EH (cell line): ENCODE results near the gene RELA.

ENCODE experiments used
- DNase-seq: peaks from one replicate; pipeline ENCODE4 v3.0.0-alpha.2; 2015; ENCODE audit warnings: low read depth

Gene RELA

GRCh38 chr11:65613091-65613928 lies 49.4 kb downstream of the RELA start:
- no peak for DNase-seq

DNA sequence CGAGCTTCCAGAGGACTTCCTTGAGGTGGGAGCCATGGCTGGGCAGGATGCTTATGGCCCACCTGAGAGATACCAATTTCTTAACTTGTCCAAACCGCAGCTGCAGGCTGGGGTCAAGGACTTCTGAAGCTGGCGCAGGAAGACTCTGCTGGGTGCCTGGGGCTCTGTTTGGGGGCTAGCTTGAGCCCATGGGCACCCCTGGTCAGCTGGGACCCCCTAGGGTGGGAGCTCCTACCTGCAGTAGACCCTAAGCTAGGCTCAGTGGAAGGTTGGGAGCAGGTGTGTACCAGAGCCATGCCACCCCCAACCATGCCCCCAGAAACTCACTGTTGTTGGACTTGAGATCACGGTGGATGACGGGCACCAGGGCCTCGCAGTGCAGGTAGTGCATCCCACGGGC lies 50.0 kb downstream of the RELA start:
- DNase-seq: no peak

DNA sequence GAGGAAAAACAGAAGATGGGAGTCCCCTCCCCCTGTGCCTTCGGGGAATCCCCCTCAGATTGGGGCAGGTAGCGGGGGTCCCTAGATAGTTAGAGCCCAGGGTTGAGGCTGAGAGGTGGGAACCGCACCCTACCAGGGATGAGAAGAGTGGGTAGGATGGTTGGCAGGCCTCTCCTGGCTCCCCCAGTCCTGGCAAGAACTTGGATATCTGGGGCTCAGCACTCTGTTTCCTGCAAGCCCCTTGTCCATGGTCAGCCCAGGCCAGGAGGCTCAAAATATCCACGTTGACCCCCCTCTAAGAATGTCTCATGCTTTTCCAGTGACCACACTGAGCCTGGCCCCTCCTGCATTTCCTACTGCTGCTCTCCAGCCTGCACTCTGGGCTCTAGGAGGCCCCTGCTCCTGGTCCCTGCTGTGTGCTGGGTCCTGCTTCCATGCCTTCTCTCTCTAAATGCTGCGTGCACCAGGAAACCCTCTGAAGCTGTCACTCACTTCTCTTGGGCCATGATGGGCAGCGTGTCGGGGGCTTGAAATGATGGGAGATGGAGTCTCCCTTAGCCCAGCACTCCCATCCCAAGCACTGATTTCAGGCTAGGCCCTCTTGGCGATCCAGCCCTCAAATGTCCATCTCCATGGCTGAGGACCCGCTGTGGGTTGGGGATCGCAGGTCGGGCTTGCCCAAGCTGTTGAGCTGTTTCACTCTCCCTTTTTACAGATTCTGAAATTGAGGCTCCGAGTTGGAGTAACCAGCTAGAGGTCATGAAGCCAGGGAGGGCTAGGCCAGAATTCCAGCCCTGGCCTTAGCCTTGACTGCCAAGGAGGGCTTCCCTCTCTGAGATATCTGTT lies 50.7 kb downstream of the RELA start:
- DNase-seq: peak; percentile 57

GRCh38 chr11:65611028-65611757 lies 51.5 kb downstream of the RELA start:
- peak; percentile 38 for DNase-seq

DNA sequence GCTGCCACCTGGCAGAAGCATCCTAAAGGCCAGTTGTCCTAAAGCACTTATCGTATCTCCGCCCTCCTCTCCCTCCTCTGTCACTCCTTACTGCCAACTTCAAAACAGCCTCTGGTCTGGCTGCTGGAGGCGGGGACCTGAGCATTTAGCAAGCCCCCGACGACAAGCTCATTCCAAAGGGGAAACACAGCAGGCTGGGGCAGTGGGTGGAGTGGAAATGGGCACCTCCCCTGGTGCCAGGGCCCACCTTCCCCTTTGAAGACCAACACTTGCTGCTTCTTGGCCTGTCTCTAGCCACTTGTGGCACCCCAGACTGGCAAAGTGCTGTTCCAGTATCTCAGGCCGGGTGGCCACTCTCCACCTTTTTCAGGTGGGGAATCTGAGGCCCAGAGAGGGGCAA lies 52.3 kb downstream of the RELA start:
- DNase-seq: no peak

DNA sequence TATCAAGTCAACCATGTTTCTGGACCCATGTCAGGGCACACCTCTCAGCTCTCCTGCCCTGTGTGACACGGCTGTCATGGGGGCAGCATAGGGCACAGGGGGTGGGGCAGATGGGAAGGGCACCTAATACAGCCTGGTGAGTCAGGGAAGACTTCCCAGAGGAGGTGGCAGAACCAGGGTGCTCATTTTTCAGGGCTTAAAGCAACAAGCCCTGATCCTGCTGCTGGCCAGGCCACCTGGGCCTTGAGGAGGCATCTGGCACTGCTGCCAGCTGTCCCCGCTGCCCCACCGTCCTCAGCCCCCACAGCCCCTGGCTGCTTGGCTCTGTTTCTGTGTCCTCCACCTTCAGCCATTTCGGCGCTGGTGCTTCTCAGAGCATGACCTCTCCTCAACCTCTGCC lies 53.1 kb downstream of the RELA start:
- DNase-seq: no peak

DNA sequence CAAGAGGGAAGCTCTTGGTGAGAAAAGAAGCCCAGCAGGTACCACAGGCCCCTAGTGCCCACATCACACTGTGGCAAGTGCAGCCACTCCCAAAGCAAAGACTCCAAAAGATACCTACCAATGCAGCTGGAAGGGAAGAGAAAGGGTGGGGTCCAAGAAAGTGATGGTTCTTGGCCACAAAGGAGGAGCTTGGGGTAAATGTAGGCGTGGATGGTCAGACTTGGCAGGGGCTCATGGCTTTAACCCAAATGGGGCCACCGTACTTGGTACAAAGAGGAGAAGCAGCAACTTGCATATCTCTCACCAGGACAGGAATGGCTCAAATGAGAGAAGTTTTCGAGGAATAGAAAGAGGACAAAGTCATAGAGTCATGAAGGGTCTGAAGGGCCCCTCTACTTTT lies 53.5 kb downstream of the RELA start:
- DNase-seq: no peak

DNA sequence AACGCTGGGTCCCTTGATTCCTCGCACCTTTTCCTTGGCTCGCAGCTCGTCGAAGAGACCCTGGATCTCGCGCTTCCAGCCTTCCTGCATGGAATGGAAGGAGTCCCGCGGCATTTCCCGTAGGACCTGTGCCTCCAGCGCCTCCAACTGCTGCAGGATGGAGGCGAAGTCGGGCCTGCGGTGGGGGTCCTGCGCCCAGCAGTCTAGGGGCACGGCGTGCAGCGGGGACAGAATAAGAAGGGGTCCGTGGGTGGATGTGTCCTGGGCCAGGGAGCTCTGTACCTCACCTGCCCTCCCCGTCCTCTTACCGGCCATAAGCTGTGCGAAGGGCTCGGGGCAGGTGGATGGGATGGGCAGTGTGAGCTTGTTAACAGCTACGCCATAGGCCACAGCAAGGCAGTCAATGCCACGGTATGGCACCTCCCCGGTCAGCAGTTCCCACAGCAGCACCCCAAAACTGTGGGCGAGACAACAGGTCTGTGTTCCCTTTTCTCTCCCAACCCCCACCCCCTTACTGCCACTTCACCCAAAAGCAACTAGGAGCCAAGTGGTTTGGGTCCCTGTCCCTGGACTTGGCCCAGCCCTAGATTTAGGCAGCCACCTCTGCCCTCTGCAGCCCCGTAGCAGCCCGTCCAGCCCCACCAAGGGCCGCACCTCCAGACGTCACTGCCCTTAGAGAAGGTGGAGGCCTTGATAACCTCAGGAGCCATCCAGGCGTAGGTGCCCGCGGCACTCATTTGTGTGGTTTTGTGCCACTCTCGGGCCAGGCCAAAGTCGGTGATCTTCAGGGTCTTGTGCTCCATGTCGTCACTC lies 54.9 kb downstream of the RELA start:
- DNase-seq: no peak

- DNase-seq: peak; percentile 98
These were observed 55.7 kb downstream of the RELA start for GRCh38 chr11:65606876-65607613.

DNA sequence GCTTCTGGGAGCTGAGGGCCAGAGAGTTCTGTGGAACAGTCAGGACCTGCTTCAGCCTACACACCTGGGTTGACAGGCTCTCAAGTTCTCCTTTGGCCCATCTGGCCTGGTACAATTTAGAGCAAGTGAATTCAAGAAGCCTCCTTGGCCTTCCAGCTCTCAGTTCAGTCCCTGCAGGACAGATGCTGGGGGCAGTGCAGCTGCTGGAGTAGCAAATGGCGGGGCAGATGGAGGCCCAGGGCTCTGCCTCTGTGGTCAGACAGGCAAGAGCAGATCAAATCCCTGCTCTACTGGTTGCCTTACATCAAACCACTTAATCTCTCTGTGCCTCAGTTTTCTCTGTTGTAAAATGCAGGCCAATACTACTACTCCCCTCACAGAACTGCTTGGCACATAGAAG lies 58.5 kb downstream of the RELA start:
- no peak for DNase-seq
